ENCODE results near the gene ANO4.
"Not testable (repeated sequence)": the region's sequence is repeated elsewhere in the genome, so short reads cannot be mapped to it uniquely, and the experiment has no call there.

ANO4 gene

DNA sequence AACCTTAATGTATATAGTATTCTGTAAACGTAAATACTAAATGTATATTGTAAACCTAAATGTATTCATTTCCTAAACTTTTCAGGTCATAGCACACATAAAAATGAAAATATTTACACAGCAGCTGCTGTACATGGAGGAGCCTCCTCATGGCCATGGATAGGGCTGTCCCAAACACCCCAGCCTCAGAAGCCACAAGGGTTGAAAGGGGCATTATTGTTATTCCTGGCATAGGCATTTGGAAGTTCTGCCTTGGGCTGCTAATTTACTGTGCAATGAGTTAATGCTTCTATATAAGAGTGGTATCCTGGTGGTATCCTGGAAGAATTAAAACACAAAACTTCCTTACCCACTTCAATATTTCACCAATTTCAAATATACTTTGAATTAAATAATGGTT is 256.1 kb downstream of the ANO4 start:
- H3K9ac ChIP-seq (ENCODE audit: low read depth, low read length) = no peak overlapping the region
- no peaks in the 10 kb centered on the region for H3K36me3 ChIP-seq (ENCODE audit: insufficient read depth, low read length)
- H3K4me1 ChIP-seq (ENCODE audit: insufficient read depth, low read length) = no peaks in the 10 kb centered on the region
- H3K9me3 ChIP-seq (ENCODE audit: control insufficient read depth, insufficient read depth, low read length) = no peaks in the 10 kb centered on the region

DNA sequence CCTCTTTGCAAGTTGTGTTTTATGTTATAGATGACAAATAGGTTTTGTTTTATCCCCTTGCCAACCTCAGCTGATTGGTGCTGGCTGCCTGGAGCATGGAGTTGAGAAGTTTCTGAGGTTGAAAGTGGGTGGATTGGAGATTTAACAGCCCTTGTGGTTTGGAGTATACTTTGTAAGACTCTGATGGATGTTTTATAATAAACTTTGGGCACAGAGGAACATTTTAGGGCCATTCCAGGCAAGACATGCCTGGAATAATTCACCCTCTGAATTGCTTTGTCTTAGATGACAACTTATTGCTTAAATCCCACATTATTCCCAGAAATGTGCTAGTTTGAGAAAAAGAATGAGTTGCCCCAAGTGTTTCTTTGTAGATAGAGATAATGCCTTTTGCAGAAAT is 256.6 kb downstream of the ANO4 start:
- Histone ChIP-seq H3K4me1 (ENCODE audit: insufficient read depth, low read length) (no peaks in the 10 kb centered on the region), H3K9me3 (ENCODE audit: control insufficient read depth, insufficient read depth, low read length) (no peaks in the 10 kb centered on the region), H3K9ac (ENCODE audit: low read depth, low read length) (no peak overlapping the region), H3K36me3 (ENCODE audit: insufficient read depth, low read length) (no peaks in the 10 kb centered on the region)

DNA sequence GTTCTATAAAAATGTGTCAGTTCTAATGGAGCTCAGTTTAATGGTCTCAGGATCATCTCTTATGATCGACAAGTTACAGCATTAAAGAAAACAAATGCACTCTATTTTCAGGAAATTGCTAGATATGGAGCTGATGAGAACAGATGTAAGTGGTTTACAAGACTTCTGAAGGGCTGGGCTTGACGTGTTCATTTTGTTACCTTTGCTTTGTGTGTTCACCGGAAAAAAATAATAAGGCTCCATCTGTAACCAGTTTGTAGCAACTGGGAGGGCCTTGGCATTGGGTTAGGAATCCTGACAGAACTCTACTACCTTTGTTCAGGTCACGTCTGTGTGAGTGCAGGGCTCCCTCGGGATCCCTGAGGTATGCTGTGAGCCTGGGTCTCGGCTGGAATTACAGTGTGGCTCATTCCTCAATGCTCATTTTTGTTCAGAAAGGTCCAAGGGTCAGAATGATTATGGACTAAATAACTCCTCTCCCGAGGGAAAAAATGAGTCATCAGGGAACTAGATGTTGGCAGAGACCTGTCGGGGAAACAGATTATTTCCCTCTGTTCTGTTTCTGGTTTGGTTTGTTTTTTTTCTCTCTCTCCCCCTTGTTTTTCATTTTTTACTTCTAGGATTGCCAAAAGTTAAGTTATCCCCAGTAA is 257.4 kb downstream of the ANO4 start:
- Histone ChIP-seq H3K36me3 (ENCODE audit: insufficient read depth, low read length) (no peaks in the 10 kb centered on the region), H3K4me1 (ENCODE audit: insufficient read depth, low read length) (no peaks in the 10 kb centered on the region), H3K9ac (ENCODE audit: low read depth, low read length) (no peak overlapping the region), H3K9me3 (ENCODE audit: control insufficient read depth, insufficient read depth, low read length) (no peaks in the 10 kb centered on the region)

DNA sequence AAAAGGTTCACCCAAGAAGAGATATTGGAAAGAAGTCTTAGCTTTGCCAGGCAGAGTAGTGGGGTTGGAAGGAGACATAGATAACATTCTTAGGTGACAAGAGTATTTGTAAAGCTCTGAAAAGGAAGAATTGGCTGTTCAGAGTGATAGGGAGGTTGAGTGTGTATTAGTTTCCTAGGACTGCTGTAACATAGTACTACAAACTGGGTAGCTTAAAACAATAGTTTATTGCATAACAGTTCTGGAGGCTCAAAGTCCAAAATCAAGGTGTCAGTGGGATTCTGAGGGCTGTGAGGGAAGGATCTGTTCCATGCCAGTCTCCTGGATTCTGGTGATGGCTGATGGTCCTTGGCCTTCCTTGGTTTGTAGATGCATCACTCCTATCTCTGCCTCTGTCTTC is 258.6 kb downstream of the ANO4 start:
- Histone ChIP-seq H3K9me3 (ENCODE audit: control insufficient read depth, insufficient read depth, low read length) (no peaks in the 10 kb centered on the region), H3K36me3 (ENCODE audit: insufficient read depth, low read length) (no peaks in the 10 kb centered on the region)

DNA sequence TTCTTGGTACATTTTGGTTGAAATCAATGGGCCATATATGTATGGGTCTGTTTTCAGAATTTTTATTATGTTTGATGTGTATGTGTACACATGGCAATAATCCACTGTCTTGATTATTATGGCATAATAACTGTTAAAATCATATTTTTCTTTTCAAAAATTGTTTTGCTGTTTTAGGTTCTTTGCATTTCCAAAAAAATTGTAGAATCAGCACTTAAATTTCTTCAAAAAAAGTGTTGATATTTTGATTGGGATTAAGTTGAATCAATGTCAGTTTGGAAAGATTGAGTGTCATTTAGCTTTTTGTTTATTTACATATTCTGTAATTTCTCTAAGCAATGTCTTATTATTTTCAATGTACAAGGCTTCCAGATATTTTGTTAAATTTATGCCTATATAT is 261.4 kb downstream of the ANO4 start:
- Histone ChIP-seq H3K9ac (ENCODE audit: low read depth, low read length) (no peak overlapping the region), H3K4me1 (ENCODE audit: insufficient read depth, low read length) (no peaks in the 10 kb centered on the region), H3K9me3 (ENCODE audit: control insufficient read depth, insufficient read depth, low read length) (no peaks in the 10 kb centered on the region), H3K36me3 (ENCODE audit: insufficient read depth, low read length) (no peaks in the 10 kb centered on the region)

More for the DNA sequence above, 258.6 kb downstream of the ANO4 start:
- no peak overlapping the region for H3K9ac ChIP-seq (ENCODE audit: low read depth, low read length)
- H3K4me1 ChIP-seq (ENCODE audit: insufficient read depth, low read length) = no peaks in the 10 kb centered on the region

DNA sequence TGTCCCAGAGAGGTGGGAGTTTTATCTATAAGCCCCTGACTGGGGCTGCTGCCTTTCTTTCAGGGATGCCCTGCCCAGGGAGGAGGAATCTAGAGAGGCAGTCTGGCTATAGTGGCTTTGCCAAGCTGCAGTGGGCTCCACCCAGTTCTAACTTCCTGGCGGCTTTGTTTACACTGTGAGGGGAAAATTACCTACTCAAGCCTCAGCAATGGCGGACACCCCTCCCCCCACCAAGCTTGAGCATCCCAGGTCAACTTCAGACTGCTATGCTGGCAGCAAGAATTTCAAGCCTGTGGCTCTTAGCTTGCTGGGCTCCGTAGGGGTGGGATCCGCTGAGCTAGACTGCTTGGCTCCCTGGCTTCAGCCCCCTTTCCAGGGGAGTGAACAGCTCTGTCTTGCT is 267.9 kb downstream of the ANO4 start:
- H3K4me1 ChIP-seq (ENCODE audit: insufficient read depth, low read length); H3K9ac ChIP-seq (ENCODE audit: low read depth, low read length); H3K36me3 ChIP-seq (ENCODE audit: insufficient read depth, low read length); H3K9me3 ChIP-seq (ENCODE audit: control insufficient read depth, insufficient read depth, low read length): not testable (repeated sequence)

DNA sequence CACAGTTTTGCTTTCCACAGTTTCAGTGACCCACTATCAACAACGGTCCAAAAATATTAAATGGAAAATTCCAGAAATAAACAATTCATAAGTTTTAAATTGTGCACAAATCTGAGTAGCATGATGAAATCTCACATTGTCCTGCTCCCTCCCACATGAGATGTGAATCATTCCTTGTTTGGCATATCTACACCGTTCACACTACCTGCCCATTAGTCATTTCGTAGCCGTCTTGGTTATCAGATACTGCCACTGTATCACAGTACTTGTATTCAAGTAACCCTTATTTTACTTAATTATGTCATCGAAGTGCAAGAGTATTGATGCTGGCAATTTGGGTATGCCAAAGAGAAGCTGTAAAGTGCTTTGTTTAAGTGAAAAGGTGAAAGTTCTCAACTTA is 270.1 kb downstream of the ANO4 start:
- Histone ChIP-seq H3K9ac (ENCODE audit: low read depth, low read length) (no peak overlapping the region), H3K9me3 (ENCODE audit: control insufficient read depth, insufficient read depth, low read length) (no peaks in the 10 kb centered on the region), H3K36me3 (ENCODE audit: insufficient read depth, low read length) (no peaks in the 10 kb centered on the region), H3K4me1 (ENCODE audit: insufficient read depth, low read length) (no peaks in the 10 kb centered on the region)

DNA sequence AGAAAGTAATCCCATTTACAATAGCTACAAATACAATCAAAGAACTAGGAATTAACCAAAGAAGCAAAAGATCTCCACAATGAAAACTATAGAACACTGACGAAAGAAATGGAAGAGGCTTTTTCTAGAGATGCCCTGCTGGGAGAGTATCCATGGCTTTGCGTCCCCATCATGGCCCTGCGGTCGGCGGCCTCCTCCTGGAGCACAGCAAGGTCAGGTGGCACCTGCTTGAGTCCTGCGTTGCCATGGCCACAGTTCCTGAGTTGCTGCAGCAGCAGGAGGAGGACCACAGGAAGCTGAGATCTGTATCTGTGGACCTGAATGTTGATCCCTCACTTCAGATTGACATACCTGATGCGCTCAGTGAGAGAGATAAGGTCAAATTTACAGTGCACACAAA is 271.9 kb downstream of the ANO4 start:
- Histone ChIP-seq H3K36me3 (ENCODE audit: insufficient read depth, low read length) (no peaks in the 10 kb centered on the region), H3K9ac (ENCODE audit: low read depth, low read length) (no peak overlapping the region), H3K9me3 (ENCODE audit: control insufficient read depth, insufficient read depth, low read length) (no peaks in the 10 kb centered on the region), H3K4me1 (ENCODE audit: insufficient read depth, low read length) (no peaks in the 10 kb centered on the region)

DNA sequence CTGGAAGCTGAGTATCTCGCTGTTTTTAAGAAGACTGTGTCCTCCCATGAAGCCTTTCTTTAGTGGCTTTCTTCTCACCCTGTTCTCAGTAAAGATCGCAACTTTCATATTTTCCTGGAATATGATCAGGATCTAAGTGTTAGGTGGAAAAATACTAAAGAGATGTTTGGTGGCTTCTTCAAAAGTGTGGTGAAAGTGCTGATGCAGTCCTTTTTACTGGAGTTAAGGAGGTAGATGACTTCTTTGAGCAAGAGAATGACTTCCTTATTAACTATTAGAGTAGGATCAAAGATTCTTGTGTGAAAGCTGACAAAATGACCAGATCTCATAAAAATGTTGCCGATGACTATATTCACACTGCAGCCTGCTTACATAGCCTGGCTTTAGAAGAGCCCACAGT is 273.8 kb downstream of the ANO4 start:
- Histone ChIP-seq H3K9ac (ENCODE audit: low read depth, low read length) (no peak overlapping the region), H3K36me3 (ENCODE audit: insufficient read depth, low read length) (no peaks in the 10 kb centered on the region), H3K9me3 (ENCODE audit: control insufficient read depth, insufficient read depth, low read length) (no peaks in the 10 kb centered on the region), H3K4me1 (ENCODE audit: insufficient read depth, low read length) (no peaks in the 10 kb centered on the region)

DNA sequence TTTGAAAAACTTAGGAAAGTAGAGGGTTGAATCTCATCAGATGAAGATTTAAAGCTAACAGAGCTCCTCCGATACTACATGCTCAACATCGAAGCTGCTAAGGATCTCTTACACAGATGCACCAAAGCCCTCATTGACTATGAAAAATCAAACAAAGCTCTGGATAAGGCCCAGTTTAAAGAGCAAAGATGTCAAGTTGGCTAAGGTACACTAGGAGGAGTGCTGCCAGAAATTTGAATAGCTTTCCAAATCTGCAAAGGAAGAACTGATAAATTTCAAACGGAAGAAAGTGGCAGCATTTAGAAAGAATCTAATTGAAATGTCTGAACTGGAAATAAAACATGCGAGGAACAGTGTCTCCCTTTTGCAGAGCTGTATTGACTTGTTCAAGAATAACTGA is 274.3 kb downstream of the ANO4 start:
- Histone ChIP-seq H3K9ac (ENCODE audit: low read depth, low read length) (no peak overlapping the region), H3K9me3 (ENCODE audit: control insufficient read depth, insufficient read depth, low read length) (no peaks in the 10 kb centered on the region), H3K4me1 (ENCODE audit: insufficient read depth, low read length) (no peaks in the 10 kb centered on the region), H3K36me3 (ENCODE audit: insufficient read depth, low read length) (no peaks in the 10 kb centered on the region)

DNA sequence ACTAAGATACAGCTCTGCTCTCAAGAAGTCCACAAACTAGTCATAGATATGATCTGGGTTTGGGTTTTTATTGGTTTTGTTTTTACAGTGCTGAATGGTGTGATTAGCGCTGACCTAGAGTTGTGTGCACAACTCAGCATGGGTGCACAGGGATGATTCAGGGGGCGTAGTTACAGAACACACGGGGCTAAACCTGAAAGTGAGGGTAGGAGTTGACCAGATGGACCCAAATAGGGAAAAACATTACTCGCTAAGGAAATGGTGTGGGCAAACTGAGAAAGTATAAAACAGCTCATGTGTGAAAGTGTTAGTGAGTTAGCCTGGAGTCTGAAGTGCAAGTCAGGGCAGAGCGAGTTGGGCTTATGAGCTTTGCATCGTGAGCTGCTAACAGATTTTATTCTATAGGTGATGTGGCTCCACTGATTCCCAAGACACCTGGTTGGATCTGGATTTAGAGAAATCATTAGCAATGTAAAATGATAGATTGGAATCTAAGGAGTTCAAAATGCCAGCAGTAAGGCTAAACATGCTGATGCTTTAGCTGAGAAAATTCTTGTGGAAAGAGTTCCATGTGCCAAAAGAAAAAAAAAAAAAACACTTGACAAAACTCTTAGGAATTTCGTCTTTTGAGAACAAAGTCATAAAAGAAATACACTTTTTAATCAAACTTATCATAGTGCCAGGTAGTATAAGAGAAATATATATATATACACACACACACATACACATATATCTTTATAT is 280.5 kb downstream of the ANO4 start:
- H3K4me1 ChIP-seq (ENCODE audit: insufficient read depth, low read length) = peaks cover 12% of the 10 kb centered on the region
- no peak overlapping the region for H3K9ac ChIP-seq (ENCODE audit: low read depth, low read length)
- no peaks in the 10 kb centered on the region for H3K36me3 ChIP-seq (ENCODE audit: insufficient read depth, low read length)
- no peaks in the 10 kb centered on the region for H3K9me3 ChIP-seq (ENCODE audit: control insufficient read depth, insufficient read depth, low read length)

DNA sequence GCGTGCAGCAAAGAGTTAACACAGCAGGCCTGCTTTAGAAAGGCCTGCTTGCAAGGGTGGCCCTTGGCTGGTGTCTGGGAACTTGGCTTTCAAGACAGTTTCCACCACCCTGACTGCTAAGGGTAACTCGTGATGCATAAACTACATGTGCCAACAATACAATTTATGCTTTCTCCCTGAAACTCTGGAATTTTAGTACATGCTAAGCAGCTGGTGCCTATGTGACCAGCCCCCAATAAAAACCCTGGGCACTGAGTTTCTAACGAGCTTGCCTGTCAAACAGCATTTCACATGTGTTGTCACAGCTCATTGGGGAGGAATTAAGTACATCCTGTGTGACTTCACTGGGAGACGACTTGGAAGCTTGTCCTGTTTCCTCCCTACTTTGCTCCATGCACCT is 282.3 kb downstream of the ANO4 start:
- H3K9me3 ChIP-seq (ENCODE audit: control insufficient read depth, insufficient read depth, low read length) = no peaks in the 10 kb centered on the region
- H3K9ac ChIP-seq (ENCODE audit: low read depth, low read length) = no peak overlapping the region
- peaks cover 12% of the 10 kb centered on the region for H3K4me1 ChIP-seq (ENCODE audit: insufficient read depth, low read length)
- H3K36me3 ChIP-seq (ENCODE audit: insufficient read depth, low read length) = no peaks in the 10 kb centered on the region

DNA sequence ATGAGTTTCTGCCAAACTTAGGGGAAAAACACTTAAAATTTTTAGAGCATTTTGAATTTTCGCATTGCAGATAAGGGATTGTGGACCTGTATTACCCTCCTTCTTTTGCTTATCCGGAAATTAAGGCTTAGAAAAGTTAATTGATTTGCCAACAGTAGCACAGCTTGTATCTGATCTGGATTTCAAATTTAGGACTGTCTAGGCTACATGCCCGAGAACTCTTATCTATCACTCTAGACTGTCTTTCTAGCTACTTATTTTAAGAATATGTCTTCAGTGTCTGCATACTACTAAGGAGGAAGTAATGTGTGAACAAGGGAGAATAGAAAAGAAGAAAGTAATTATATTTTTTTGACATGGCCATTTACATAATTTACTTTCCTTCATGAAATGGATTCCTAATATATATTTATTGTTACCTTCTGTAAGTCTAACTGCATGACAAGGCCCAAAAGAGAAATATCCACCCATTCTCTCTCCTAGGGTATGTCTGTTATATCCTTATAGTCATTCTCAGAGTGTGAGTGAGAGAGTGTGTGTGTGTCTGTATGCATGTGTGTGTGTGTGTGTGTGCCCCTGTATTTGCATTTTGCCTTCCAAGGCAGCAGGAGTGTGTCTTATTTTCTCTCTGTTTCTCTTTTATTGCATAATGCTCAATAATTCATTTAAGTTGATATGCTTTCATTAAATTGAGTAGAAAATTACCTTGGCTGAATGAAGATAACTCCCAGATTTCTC is 283.4 kb downstream of the ANO4 start:
- Histone ChIP-seq H3K9ac (ENCODE audit: low read depth, low read length) (no peak overlapping the region), H3K9me3 (ENCODE audit: control insufficient read depth, insufficient read depth, low read length) (no peaks in the 10 kb centered on the region), H3K4me1 (ENCODE audit: insufficient read depth, low read length) (peaks cover 12% of the 10 kb centered on the region), H3K36me3 (ENCODE audit: insufficient read depth, low read length) (no peaks in the 10 kb centered on the region)

DNA sequence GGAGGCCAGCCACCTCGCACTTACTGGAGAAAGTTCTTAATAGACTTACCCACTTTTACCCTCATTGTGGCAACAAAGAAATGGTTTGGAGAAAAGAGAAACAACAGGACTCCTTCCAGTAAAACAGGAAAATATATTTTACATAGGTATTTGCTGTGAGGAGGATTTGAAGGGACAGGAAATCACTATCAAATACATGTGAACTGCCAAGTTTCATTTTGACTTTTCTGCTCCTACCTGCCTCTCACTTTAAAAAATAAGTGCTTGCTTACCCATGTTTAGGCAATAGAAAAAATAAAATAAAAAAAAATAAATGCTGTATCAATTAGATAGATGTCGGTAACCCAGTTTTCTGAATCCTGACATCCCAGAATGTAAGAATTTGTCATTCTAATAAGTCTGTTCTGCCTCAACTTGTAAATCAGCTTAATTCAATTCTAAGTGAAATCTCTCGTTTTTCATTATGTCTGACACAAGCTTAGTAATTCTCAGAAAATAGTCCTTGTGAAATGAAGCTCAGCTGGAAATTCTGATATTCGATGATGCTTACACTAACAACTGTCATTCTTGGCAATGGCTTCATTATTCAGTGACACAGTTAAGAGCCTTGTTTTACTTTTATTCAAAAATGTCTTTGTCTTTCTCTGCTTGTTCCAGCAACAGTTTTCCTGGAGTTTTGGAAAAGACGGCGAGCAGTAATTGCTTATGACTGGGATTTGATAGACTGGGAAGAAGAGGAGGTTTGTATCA is 284.1 kb downstream of the ANO4 start:
- H3K9ac ChIP-seq (ENCODE audit: low read depth, low read length) = no peak overlapping the region
- H3K4me1 ChIP-seq (ENCODE audit: insufficient read depth, low read length) = peaks cover 12% of the 10 kb centered on the region
- H3K36me3 ChIP-seq (ENCODE audit: insufficient read depth, low read length) = no peaks in the 10 kb centered on the region
- H3K9me3 ChIP-seq (ENCODE audit: control insufficient read depth, insufficient read depth, low read length) = no peaks in the 10 kb centered on the region

Measured in ES-I3 (cell line).